HL-60 (cell line): ENCODE results near the gene FTCDNL1.

Source experiments
- DNase-seq, 2 experiments: peaks; one replicate each; pipeline ENCODE4 v3.0.0-alpha.2; 2010 to 2020; ENCODE audit warnings: low read depth in 1 of 2, low spot score in 1 of 2
- H3K27ac ChIP-seq: fragments of 250-450 bp; sonication (Bioruptor Pico); replicated peaks from 2 replicates; pipeline ENCODE4 v1.5.1; 2020; ENCODE audit warnings: mild to moderate bottlenecking, moderate library complexity
- H3K27me3 ChIP-seq: fragments of 250-450 bp; sonication (Bioruptor Pico); 2 replicates; pipeline ENCODE4 v1.5.1; 2021; ENCODE audit warnings: mild to moderate bottlenecking, moderate library complexity; ENCODE audit not compliant: insufficient read depth, poor library complexity, severe bottlenecking
- H3K4me3 ChIP-seq: replicated peaks from 2 replicates; pipeline ENCODE4 v1.5.1; 2011; ENCODE audit warnings: mild to moderate bottlenecking, control low read depth, low read length; ENCODE audit not compliant: insufficient read depth
- CTCF ChIP-seq: IDR thresholded peaks from one replicate; pipeline ENCODE4 v1.5.1; 2011; ENCODE audit warnings: low read length, control low read depth, inconsistent platforms; ENCODE audit not compliant: insufficient read depth
- GABPA ChIP-seq: IDR thresholded peaks from 2 replicates; pipeline ENCODE4 v1.6.1; 2012; ENCODE audit warnings: low read depth
- POLR2AphosphoS5 ChIP-seq: IDR thresholded peaks from 2 replicates; pipeline ENCODE4 v1.6.1; 2012; ENCODE audit warnings: low read depth
- REST ChIP-seq: IDR thresholded peaks from 2 replicates; pipeline ENCODE4 v1.6.1; 2012; ENCODE audit warnings: low read depth; ENCODE audit not compliant: insufficient replicate concordance
- SPI1 ChIP-seq: IDR thresholded peaks from 2 replicates; pipeline ENCODE4 v1.6.1; 2012; ENCODE audit warnings: low read depth, mild to moderate bottlenecking, borderline replicate concordance

Gene FTCDNL1

GRCh38 chr2:199772035-199772976 is 78.7 kb downstream of the FTCDNL1 start:
- peak overlapping the region; percentile 69 for H3K27ac ChIP-seq

GRCh38 chr2:199770716-199771115 is 80.3 kb downstream of the FTCDNL1 start:
- H3K27me3 ChIP-seq: no peaks in the 10 kb centered on the region
- no peak overlapping the region for H3K27ac ChIP-seq
- no peak for DNase-seq
- H3K4me3 ChIP-seq: no peak overlapping the region
- TF ChIP-seq POLR2AphosphoS5 (no peak), CTCF (no peak), GABPA (no peak), SPI1 (no peak), REST (no peak)

More at GRCh38 chr2:199772035-199772976, 78.7 kb downstream of the FTCDNL1 start:
- DNase-seq: peak; percentile 23 to 68
- no peak overlapping the region for H3K4me3 ChIP-seq
- no peaks in the 10 kb centered on the region for H3K27me3 ChIP-seq
- TF ChIP-seq CTCF (no peak), GABPA (0 out of 2 replicates have a peak, but pooled peaks have one; percentile 22), SPI1 (peak; percentile 91)

GRCh38 chr2:199765646-199766045 is 85.3 kb downstream of the FTCDNL1 start:
- Histone ChIP-seq H3K27ac (no peak overlapping the region), H3K27me3 (no peaks in the 10 kb centered on the region), H3K4me3 (no peak overlapping the region)
- TF ChIP-seq CTCF (no peak), POLR2AphosphoS5 (no peak), GABPA (no peak), SPI1 (no peak), REST (no peak)
- no peak for DNase-seq
